Occipital lobe (tissue), 2 donors: ENCODE results near the gene ABHD17C. TPM values are rescaled to one million over a fixed set of nuclear protein-coding genes. Genes with fewer than 3 reads are reported as not detected.
A peak's percentile ranks its signal among the peaks of the same experiment; 100 is the strongest.
"Not testable (repeated sequence)": the region's sequence is repeated elsewhere in the genome, so short reads cannot be mapped to it uniquely, and the experiment has no call there.

Experiments used
- DNase-seq: peaks from one replicate; lab custom pipeline; 2025; lab: John Stamatoyannopoulos, UW
- total RNA-seq: library from RNA; depleted of rRNA; stranded (reverse); fragments of >200 nt; gene quantifications from one replicate; pipeline ENCODE4 v1.2.3, GENCODE V29; 2014

Gene ABHD17C
- total RNA-seq, 1 donor from 2014 or later = 14.7 TPM

DNA sequence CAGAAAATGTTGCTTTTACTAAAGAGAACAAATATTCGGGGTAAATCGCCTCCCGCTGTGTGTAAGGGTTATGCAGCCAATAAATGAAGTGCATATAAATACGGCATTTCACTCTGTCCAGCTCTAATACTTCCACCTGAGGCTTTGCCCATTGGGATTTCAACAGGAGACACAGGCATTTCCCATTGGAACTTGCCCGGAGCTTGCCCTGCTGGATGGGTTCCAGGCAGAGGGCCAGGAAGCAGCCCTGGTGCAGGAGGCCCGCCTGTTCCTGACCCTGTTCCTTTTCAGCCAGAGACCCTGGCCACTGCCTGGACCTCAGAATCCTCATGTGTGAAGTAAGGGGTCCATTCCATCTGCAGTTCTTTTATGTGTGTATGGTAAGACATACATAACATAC lies 66.6 kb downstream of the ABHD17C start:
- DNase-seq = no peak

DNA sequence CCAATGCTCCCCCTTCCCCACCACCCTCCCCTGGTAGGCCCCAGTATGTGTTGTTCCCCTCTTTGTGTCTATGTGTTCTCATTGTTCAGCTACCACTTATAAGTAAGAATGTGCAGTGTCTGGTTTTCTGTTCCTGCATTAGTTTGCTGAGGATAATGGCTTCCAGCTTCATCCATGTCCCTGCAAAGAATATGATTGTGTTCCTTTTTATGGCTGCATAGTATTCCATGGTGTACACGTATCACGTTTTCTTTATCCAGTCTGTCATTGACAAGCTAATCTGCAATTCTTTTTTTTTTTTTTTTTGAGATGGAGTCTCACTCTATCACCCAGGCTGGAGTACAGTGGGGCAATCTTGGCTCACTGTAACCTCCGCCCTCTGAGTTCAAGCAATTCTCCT lies 68.1 kb downstream of the ABHD17C start:
- DNase-seq = not testable (repeated sequence)

DNA sequence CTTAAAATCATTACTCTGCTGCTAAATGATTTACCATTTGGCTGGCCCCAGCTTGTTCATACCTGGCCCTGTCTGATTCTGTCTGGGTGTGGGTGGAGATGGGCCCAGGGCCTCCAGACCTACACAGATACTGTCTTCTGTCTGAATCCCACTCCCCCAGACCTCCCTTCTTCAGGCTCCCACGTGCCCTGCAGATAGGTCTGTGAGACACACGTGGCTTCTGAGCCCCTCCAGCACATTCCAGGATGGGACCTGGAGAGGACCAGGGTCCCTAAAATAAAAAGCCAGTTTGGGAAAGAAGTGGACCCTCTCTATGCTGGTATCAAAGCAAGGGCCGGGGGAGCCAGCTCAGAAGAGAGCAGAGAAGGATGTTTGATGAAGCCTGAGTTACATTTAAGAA lies 69.4 kb downstream of the ABHD17C start:
- DNase-seq = no peak

DNA sequence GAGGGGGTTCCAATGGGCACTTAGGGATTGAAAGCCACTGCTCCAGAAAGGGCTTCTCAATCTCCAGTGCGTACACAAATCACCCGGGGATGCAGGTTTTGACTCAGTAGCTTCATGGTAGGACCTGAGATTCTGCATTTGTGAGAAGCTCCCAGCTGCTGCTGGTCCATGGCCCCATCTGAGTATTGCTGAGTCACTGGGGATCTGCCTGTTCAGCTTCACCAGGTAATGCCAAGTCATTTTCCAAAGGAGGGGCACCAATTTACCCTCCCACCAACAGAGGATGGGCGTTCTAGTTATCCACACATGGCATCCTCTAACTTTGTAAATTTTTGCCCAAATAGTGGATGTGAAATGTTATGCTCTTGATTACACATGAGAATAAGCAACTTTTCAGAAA lies 71.2 kb downstream of the ABHD17C start:
- DNase-seq = no peak

DNA sequence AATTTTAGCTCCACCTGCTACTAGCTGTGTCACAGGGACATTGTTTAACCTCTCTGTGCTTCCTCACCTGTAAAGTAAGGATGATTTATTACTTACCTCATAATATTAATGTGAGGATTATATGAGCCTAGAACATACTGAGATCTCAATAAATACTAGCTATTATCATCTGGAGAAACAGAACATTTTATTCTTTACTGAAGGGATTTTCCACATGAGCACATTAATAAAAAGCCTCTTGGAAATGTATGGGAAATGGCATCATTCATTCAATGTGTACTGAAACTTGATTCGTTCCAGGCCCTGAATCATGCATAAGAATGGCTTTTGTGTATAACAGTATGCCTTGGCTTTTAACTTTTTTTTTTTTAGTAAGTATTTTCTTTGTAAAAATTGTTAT lies 73.0 kb downstream of the ABHD17C start:
- no peak for DNase-seq

DNA sequence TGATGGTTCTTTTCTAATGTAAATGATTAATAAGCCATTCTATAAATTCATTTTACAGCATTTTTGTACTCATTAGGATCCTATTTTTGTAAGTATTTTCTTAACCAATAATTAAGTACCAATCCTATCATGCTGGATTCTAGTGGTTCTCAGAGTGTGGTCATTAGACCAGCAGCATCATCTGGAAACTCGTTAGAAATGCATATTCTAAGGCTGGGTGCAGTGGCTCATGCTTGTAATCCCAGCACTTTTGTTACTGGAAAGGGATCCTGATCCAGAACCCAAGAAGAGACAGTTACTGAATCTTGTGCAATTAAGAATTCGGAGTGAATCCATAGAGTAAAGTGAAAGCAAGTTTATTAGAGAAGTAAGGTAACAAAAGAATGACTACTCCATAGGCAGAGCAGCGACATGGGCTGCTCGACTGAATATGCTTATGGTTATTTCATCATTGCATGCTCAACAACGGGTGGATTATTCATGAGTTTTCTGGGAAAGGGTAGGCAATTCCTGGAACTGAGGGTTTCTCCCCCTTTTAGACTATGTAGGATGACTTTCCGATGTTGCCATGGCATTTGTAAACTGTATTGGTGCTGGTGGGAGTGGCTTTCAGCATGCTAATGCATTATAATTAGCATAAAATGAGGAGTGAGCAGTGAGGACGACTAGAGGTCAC lies 74.2 kb downstream of the ABHD17C start:
- no peak for DNase-seq

DNA sequence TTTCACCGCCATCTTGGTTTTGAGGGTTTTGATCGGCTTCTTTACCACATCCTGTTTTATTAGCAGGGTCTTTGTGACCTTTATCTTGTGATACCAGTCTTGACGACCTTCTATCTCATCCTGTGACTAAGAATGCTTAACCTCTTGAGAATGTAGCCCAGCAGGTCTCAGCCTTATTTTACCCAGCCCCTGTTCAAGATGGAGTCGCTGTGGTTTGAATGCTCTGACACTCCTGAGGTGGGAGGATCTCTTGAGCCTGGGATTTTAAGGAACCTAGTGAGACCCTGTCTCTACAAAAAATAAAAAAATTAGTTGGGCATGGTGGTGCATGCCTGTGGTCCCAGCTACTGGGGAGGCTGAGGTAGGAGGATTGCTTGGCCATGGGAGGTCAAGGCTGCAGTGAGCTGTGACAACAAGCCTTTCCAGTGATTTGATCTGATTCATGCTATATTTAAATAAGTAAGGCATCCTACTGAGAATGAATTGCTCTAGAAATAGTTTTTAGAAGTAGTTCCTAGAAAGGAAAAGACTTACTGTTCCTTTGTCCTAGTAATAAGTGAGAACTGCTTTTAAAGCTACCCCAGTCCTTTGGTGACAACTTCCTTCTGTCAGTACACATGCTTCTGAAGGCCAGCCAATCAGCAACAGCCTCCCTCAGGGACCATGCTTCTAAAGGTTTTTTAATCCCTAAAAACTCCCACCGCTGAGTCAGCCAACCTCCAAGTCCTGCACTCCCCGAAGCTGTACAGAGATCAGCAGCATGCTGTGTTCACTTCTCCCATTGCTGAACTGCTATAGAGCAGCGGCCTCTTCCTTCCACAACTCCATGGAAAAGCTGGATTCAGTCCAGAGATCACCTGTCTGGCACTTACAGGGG lies 75.0 kb downstream of the ABHD17C start:
- no peak for DNase-seq

DNA sequence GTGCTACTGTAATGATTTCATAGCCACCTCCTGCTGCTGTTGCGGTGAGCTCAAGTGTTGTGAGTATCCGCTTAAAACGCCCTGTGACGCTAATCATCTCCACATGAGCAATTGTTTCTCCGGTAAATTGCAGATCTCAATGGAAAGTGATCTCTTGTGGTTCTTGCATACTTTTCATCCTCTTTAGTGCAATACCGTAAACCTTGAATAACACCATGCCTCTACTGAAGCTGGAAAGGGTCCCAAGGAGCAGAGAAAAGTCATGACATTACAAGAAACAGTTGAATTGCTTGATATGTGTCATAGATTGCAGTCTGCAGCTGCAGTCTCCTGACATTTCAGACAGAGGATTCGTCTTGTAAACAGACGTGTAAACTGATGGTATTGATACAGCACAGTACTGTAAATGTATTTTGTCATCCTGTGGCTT lies 78.0 kb downstream of the ABHD17C start:
- DNase-seq = no peak

DNA sequence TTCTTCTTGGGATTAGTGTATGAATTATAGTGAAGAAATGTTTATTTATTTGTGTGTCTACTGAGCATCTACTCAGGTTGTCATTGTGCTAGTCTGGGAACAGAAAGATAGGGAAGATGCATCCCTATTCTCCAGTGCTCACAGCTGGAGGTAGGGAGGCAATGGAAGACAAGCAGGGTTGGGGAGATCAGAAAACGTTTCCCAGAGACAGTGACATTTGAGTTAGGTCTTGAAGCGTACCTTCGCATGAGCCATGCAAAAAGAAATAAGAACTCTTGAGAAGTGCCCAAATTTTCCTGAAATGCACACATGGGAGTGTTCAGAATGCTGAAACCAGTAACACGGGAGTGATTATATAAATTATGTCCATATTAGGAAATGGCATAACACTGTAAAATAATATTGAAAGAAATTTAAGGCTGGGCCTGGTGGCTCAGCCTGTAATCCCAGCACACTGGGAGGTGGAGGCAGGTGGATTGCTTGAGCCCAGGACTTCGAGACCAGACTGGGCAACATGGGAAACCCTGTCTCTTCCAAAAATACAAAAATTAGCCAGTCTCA lies 78.8 kb downstream of the ABHD17C start:
- no peak for DNase-seq

DNA sequence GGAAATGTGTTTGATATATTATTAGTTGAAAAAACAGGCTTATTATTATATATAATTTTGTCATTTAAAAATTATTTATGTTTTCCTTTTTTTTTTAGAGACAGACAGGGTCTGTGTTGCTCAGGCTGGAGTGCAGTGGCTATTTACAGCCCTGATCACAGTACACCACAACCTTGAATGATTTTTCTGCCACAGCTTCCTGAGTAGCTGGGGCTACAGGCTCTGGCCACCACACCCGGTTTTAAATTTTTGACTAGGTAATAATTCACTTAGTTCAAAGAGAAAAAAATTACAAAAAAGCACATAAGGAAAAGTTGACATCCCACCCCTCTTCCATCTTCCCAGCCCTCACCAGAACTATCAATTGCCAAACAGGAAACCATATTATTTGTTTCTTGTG lies 79.4 kb downstream of the ABHD17C start:
- DNase-seq = no peak

DNA sequence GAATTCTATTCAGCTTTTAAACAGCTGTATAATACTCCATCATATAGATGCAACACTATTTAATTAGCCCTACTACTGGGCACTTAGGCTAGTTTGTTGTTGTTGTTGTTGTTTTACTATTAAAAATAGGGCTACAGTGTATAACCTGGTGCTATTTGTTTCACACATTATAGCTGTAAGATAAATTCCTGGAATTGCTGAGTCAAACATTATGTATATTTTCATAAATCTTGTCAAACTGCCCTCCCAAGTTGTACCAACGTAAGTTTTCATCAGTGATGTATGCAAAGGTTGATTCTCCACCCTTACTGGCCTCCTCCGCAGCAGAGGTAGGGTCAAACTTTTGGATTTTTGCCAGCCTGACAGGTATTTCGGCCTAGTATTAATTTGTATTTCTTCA lies 80.2 kb downstream of the ABHD17C start:
- no peak for DNase-seq

DNA sequence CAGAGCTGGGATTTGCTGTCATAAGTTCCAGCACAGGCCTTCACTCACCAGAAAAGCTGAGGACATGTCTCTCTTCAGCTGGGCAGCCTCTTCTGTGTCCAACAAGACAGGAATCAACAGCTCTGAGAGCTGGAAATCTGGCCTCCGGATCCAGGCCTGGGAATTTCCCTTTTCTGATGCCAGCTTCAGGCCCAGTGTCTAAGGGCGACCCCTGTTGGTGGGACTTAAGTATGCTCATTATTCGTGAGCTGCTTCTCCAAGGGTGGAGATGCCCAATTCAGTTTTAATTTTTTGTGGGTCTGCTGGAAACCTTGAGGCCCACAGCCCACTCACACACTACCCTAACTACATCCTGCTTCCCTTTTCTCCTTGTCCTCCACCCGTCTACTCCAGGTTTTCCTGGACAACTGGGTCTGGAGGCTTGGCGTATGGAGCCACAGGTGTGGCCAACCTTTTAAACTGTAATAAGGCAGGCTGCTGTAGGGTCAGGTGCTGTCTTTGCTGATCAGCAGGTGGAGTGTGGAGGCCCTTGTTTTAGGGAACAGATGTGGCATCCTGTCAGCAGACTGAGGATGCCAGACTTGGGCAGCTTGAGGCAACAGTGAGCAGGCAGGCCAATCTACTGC lies 81.4 kb downstream of the ABHD17C start:
- no peak for DNase-seq

DNA sequence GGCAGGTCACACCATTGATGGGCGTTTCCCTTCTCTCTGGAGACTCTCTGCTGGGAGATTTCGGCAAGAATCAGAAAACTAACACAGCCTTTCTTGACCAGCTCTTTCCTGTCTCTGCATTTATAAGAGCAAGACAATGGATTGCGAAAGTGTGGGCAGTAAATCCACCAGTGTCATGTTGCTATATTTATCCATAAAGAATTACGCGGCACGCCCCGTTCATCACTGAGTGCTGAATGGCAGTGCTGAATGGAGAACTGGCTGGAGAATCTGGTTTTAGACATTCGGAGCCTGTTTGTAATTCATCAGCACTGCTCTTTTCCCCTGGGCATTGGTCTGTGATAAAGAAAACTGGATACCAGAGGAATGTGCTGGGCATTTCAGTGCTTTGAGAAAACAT lies 82.0 kb downstream of the ABHD17C start:
- no peak for DNase-seq

DNA sequence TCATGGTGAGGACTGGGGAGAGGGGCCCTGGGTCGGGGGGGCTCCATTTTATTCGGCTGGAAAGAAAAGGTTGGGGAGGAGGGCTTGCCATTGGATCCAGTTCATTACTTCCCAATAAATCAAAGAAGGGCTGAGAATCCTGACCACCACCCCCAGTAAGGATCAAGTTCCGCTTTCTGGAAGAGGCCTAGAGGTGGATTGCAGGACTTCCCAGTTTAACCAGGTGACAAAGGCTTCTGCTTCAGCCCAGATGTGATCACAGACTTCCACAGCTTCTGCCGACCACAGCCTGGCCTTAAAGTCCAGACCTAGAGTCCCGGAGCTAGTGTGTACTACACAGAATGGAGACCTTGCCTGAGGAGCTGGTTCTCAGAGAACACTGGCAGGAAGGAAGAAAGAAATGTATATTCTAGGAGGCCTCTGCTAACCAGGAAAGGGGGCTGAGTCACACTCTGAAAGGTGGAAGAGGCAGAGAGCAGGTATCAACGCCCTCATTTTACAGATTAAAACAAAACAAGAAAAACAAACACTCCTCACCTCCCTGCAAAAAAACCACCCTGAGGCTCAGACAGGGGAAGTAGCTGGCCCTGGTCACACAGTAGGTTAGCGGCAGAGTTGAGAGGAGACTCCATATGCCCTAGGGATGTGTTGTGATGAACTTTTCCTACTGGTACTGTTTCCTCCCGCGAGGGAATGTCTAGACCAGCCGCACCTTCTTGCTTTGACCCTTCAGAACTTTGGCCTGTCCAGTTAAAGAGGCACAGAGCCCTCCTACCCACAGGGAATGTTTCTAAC lies 82.9 kb downstream of the ABHD17C start:
- no peak for DNase-seq

DNA sequence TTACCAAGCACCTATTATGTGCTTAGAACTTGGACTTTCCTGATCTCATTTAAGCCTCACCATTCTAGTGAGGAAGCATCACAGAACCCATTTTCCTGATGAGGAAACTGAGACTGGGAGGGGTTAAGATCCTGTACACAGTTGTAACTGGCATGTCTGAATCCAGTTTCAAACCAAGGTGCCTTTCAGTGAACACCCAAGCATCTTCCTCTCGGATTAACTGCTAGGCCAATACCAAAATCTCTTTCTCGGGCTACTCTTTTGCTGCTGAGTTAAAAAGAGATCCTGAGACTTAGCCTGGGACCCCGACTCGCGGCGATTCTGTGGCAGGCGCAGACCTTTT lies 83.5 kb downstream of the ABHD17C start:
- no peak for DNase-seq

DNA sequence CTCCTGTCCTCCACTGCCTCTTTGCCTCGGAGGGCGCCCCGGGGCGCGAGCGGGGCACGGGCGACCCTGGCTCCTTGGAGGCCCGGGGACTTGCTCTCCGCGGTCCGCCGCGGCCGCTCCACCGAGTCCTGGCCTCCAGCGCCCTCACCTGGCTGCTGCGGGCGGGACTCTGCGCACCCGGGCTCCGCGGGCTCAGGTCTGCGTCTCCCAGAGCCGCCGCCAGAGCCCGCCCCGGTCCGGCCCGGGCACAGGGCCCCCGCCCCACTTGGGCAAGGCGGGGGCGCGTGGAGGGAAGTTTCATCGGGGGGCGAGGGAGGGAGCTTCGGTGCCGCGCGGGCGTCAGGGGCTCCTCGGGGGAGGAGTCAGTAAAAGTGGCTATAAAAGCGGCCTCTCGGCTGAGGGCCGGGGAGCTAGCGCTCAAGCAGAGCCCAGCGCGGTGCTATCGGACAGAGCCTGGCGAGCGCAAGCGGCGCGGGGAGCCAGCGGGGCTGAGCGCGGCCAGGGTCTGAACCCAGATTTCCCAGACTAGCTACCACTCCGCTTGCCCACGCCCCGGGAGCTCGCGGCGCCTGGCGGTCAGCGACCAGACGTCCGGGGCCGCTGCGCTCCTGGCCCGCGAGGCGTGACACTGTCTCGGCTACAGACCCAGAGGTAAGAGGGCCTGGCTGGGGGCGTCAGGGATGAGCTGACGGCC lies 84.0 kb downstream of the ABHD17C start, which contains the start of gene CEMIP:
Gene CEMIP (plus strand): TSS at position 407 of the 694 bp plus-strand sequence. CDS start 94,510 bp downstream, outside the sequence.
- DNase-seq = peak; percentile 65

DNA sequence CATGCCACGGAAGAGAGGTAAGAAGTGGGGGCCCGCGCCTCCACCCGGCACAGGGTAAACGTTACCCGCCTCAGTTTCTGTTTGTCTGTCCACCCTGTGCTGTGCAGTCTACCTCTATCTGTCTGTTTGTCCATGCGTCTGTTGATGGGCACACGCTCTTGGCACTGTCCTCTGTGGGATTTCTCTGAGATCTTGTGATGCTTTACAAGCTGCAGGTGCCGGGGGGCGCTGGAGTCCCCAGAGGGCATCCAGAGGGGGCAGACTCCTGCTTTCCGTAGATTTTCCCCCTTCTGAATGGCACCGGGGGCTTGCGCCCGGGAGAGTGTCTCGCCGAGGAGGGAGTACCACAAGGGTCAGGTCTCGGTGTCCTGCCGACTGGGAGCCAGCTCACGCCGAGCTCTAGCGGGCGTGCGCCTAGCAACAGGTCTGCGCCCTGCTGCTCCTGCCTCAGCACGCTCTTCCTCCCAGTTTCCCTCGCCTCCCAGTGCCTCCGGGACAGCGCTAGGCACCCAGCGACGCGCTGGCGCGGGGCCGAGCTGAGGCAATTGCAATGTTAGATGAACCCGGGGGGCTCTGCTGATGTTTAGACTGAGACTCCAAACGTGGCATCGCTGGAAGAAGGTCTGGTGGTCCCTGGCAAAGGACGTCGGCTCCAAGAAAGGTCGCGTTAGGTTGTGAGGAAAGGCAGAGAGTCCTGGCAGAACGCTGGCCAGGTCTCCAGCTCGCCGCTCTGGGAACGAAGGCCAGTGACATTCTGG lies 84.7 kb downstream of the ABHD17C start:
- no peak for DNase-seq

DNA sequence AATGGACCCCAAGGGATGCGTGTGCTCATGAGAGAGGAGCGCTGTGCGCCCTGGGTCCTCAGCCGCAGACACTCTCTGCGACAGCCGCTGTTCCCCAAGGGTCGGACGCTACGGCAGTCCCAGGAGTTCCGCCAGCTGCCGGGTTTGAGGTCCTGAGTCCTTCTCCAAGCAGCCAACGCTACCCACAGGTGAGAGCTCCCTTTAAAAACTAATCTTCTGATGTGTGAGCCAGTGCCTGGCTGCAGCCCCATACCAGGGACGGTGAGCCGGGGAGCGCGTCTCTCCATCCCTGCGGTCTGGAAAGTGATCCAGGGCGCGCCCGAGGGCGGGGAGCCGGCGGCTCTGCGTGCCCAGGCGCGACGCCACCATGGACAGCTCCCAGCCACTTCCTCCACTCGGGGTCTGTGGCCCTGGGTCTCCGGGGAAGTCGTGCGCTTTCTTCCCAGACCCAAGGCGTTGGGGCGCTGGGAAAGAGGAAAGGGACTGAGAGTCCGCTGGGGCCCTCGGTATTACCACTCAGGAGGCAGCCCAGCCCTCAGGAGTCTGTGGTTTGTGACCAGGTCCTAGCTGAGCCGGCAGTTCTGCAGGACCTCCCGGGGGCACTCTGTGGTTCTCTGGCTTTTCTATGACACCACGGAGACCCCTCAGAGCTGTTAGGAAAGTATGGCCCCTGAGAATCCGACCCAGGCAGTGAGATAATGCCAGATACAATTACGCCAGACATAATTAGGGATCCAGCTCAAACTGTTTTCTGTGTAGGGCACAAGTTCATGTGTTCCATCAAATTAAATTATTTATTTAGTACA lies 85.5 kb downstream of the ABHD17C start:
- DNase-seq = no peak

DNA sequence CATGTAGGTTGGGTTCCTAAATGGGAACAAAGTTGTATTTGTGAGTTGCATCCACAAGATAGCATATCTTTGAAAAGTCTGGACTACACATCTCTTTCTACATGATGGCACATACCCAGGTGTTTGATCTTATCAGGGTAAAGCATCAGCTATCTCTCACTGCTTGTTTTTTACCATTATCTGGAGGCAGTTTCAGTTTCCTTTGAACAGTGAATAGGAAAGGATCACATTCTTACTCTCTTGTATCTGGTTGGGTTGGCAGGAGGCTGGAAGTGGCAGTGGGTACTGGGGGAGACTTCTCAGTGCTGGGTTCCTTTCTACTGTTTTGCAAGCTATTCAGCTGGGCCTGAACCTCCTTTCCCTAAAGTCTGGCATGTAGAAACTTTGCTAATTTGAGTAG lies 88.2 kb downstream of the ABHD17C start:
- no peak for DNase-seq
